WTC11 (cell line): ENCODE results near the gene FGF14. TPM values are rescaled to one million over a fixed set of nuclear protein-coding genes. Genes with fewer than 3 reads are reported as not detected.

Experiments used
- ATAC-seq: fragments of 200-7000 bp; cut with Tn5 transposase; 2 replicates; pipeline ENCODE4 v1.10.0; 2021; ENCODE audit warnings: mild to moderate bottlenecking, moderate library complexity
- CTCF ChIA-PET: fragments of 300-600 bp; sonication (Branson Sonifier 250); formaldehyde crosslinking; loops from one replicate; lab custom pipeline; 2021; ENCODE audit warnings: antibody characterized with exemption; lab: Charles Lee
- POLR2A ChIA-PET: fragments of 350-600 bp; sonication (Branson Sonifier 250); formaldehyde crosslinking; loops from one replicate; lab custom pipeline; 2021; ENCODE audit warnings: antibody characterized with exemption; lab: Charles Lee
- DNase-seq: peaks from one replicate; pipeline ENCODE4 v3.0.0; 2021; ENCODE audit warnings: low spot score
- H3K27ac Mint-ChIP-seq: 2 replicates; pipeline ENCODE4 v1.8.0; 2021; ENCODE audit warnings: mixed read lengths
- H3K27me3 Mint-ChIP-seq: 2 replicates; pipeline ENCODE4 v1.8.0; 2021; ENCODE audit warnings: low read depth, mild to moderate bottlenecking, moderate library complexity, mixed read lengths
- H3K36me3 Mint-ChIP-seq: 2 replicates; pipeline ENCODE4 v1.8.0; 2021; ENCODE audit warnings: mixed read lengths
- H3K4me1 Mint-ChIP-seq: 2 replicates; pipeline ENCODE4 v1.8.0; 2022; ENCODE audit warnings: mixed read lengths
- H3K4me3 Mint-ChIP-seq: 2 replicates; pipeline ENCODE4 v1.8.0; 2021; ENCODE audit warnings: mild to moderate bottlenecking, moderate library complexity, mixed read lengths
- H3K9me3 Mint-ChIP-seq: 2 replicates; pipeline ENCODE4 v1.8.0; 2021; ENCODE audit warnings: mixed read lengths
- ATF1 ChIP-seq: sonication (generic); formaldehyde crosslinking; IDR thresholded peaks from 2 replicates; pipeline ENCODE4 v1.8.1; 2023; ENCODE audit warnings: mild to moderate bottlenecking, moderate library complexity, missing genetic modification reagents
- CBFB ChIP-seq: sonication (generic); formaldehyde crosslinking; IDR thresholded peaks from 2 replicates; pipeline ENCODE4 v1.8.1; 2022; ENCODE audit warnings: mild to moderate bottlenecking, low read depth, missing genetic modification reagents
- ELF4 ChIP-seq: sonication (generic); formaldehyde crosslinking; IDR thresholded peaks from 2 replicates; pipeline ENCODE4 v1.8.1; 2022; ENCODE audit warnings: low read depth, mild to moderate bottlenecking, moderate library complexity, missing genetic modification reagents
- ETV6 ChIP-seq: sonication (generic); formaldehyde crosslinking; IDR thresholded peaks from 2 replicates; pipeline ENCODE4 v1.8.1; 2022; ENCODE audit warnings: mild to moderate bottlenecking, missing genetic modification reagents
- FOXK1 ChIP-seq: sonication (generic); formaldehyde crosslinking; IDR thresholded peaks from 2 replicates; pipeline ENCODE4 v1.8.0; 2022; ENCODE audit warnings: mild to moderate bottlenecking, moderate library complexity, missing genetic modification reagents
- FOXP1 ChIP-seq: sonication (generic); formaldehyde crosslinking; IDR thresholded peaks from 2 replicates; pipeline ENCODE4 v1.8.0; 2022; ENCODE audit warnings: missing genetic modification reagents, mild to moderate bottlenecking, moderate library complexity, borderline replicate concordance
- GABPB1 ChIP-seq: sonication (generic); formaldehyde crosslinking; IDR thresholded peaks from 2 replicates; pipeline ENCODE4 v1.8.1; 2023; ENCODE audit warnings: mild to moderate bottlenecking, missing genetic modification reagents
- HMGA2 ChIP-seq: fragments of 250-450 bp; sonication (Bioruptor Pico); IDR thresholded peaks from 2 replicates; pipeline ENCODE4 v1.4.0; 2021; ENCODE audit warnings: mild to moderate bottlenecking, moderate library complexity
- NFE2L1 ChIP-seq: sonication (generic); formaldehyde crosslinking; IDR thresholded peaks from 2 replicates; pipeline ENCODE4 v1.8.1; 2023; ENCODE audit warnings: missing genetic modification reagents
- SMAD4 ChIP-seq: sonication (generic); formaldehyde crosslinking; IDR thresholded peaks from 2 replicates; pipeline ENCODE4 v1.8.0; 2022; ENCODE audit warnings: mild to moderate bottlenecking, missing genetic modification reagents
- SOX15 ChIP-seq: fragments of 250-450 bp; sonication (Bioruptor Pico); IDR thresholded peaks from 2 replicates; pipeline ENCODE4 v1.9.0; 2021; ENCODE audit warnings: mild to moderate bottlenecking
- TP53 ChIP-seq: sonication (generic); formaldehyde crosslinking; IDR thresholded peaks from 2 replicates; pipeline ENCODE4 v1.8.1; 2023; ENCODE audit warnings: mild to moderate bottlenecking, missing genetic modification reagents
- ZNF317 ChIP-seq: sonication (generic); formaldehyde crosslinking; IDR thresholded peaks from 2 replicates; pipeline ENCODE4 v1.8.1; 2023; ENCODE audit warnings: low read depth, mild to moderate bottlenecking, moderate library complexity, missing genetic modification reagents, borderline replicate concordance
- ZNF423 ChIP-seq: fragments of 250-450 bp; sonication (Bioruptor Pico); IDR thresholded peaks from 2 replicates; pipeline ENCODE4 v2.1.2; 2022; ENCODE audit warnings: mild to moderate bottlenecking, moderate library complexity
- total RNA-seq: library from RNA; stranded (reverse); gene quantifications from 3 replicates; pipeline ENCODE4 v1.2.3, GENCODE V29; 2021
- TF ChIP-seq, protein P1 (sequence below): sonication (generic); formaldehyde crosslinking; IDR thresholded peaks from 2 replicates; pipeline ENCODE4 v1.8.1; 2023; ENCODE audit warnings: mild to moderate bottlenecking, moderate library complexity, missing genetic modification reagents
- TF ChIP-seq, protein P2 (sequence below): sonication (generic); formaldehyde crosslinking; IDR thresholded peaks from 2 replicates; pipeline ENCODE4 v1.8.1; 2023; ENCODE audit warnings: mild to moderate bottlenecking, missing genetic modification reagents, borderline replicate concordance
- TF ChIP-seq, protein P3 (sequence below): fragments of 250-450 bp; sonication (Bioruptor Pico); IDR thresholded peaks from 2 replicates; pipeline ENCODE4 v2.1.2; 2022; ENCODE audit warnings: mild to moderate bottlenecking, moderate library complexity
- TF ChIP-seq, protein P4 (sequence below): fragments of 250-450 bp; sonication (Bioruptor Pico); IDR thresholded peaks from 2 replicates; pipeline ENCODE4 v1.8.0; 2021; ENCODE audit warnings: mild to moderate bottlenecking
- TF ChIP-seq, protein P5 (sequence below): sonication (generic); formaldehyde crosslinking; IDR thresholded peaks from 2 replicates; pipeline ENCODE4 v1.8.0; 2022; ENCODE audit warnings: mild to moderate bottlenecking, missing genetic modification reagents
- TF ChIP-seq, protein P6 (sequence below): sonication (generic); formaldehyde crosslinking; conservative IDR thresholded peaks from 2 replicates; pipeline ENCODE4 v1.8.1; 2022; ENCODE audit warnings: mild to moderate bottlenecking, missing genetic modification reagents

The FGF14 gene
- total RNA-seq, 1 experiment from 2014 or later = 0.28 TPM

DNA sequence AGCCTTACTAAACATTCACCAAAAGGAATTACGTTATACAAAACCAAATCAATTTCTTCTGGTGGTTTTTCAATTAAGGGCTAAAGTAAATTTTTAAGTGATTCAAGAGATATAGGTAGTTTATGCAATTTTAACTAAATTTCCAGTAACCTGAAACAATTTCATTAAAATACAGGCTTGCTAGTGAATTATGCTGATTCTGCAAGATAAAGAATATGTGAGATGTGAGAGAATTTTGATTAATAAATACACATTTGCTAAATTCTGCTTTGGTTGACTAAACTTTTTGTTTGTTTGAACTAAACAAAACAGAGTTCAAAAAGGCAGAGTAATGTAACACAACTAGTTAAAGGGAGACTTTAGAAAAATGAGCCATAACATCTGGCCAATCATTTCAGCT, 27.1 kb downstream of the FGF14 start:
- POLR2A ChIA-PET = no interaction called here
- no peak overlapping the region for H3K4me3 Mint-ChIP-seq
- DNase-seq (no peak), ATAC-seq (no peak)
- H3K27me3 Mint-ChIP-seq = no peaks in the 10 kb centered on the region
- no peak overlapping the region for H3K27ac Mint-ChIP-seq
- CTCF ChIA-PET = no interaction called here
- no peak for TF ChIP-seq ATF1 (CRISPR knock-in tag)
- TF ChIP-seq TP53 (CRISPR knock-in tag) = no peak
- TF ChIP-seq SMAD4 (CRISPR knock-in tag) = no peak
- TF ChIP-seq ZNF317 = no peak
- TF ChIP-seq, protein P1, sequence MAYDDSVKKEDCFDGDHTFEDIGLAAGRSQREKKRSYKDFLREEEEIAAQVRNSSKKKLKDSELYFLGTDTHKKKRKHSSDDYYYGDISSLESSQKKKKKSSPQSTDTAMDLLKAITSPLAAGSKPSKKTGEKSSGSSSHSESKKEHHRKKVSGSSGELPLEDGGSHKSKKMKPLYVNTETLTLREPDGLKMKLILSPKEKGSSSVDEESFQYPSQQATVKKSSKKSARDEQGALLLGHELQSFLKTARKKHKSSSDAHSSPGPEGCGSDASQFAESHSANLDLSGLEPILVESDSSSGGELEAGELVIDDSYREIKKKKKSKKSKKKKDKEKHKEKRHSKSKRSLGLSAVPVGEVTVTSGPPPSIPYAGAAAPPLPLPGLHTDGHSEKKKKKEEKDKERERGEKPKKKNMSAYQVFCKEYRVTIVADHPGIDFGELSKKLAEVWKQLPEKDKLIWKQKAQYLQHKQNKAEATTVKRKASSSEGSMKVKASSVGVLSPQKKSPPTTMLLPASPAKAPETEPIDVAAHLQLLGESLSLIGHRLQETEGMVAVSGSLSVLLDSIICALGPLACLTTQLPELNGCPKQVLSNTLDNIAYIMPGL (CRISPR knock-in tag) = no peak
- TF ChIP-seq NFE2L1 (CRISPR knock-in tag) = no peak
- TF ChIP-seq, protein P2, sequence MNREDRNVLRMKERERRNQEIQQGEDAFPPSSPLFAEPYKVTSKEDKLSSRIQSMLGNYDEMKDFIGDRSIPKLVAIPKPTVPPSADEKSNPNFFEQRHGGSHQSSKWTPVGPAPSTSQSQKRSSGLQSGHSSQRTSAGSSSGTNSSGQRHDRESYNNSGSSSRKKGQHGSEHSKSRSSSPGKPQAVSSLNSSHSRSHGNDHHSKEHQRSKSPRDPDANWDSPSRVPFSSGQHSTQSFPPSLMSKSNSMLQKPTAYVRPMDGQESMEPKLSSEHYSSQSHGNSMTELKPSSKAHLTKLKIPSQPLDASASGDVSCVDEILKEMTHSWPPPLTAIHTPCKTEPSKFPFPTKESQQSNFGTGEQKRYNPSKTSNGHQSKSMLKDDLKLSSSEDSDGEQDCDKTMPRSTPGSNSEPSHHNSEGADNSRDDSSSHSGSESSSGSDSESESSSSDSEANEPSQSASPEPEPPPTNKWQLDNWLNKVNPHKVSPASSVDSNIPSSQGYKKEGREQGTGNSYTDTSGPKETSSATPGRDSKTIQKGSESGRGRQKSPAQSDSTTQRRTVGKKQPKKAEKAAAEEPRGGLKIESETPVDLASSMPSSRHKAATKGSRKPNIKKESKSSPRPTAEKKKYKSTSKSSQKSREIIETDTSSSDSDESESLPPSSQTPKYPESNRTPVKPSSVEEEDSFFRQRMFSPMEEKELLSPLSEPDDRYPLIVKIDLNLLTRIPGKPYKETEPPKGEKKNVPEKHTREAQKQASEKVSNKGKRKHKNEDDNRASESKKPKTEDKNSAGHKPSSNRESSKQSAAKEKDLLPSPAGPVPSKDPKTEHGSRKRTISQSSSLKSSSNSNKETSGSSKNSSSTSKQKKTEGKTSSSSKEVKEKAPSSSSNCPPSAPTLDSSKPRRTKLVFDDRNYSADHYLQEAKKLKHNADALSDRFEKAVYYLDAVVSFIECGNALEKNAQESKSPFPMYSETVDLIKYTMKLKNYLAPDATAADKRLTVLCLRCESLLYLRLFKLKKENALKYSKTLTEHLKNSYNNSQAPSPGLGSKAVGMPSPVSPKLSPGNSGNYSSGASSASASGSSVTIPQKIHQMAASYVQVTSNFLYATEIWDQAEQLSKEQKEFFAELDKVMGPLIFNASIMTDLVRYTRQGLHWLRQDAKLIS (CRISPR knock-in tag) = no peak
- H3K4me1 Mint-ChIP-seq = no peaks in the 10 kb centered on the region
- no peaks in the 10 kb centered on the region for H3K9me3 Mint-ChIP-seq
- no peaks in the 10 kb centered on the region for H3K36me3 Mint-ChIP-seq

DNA sequence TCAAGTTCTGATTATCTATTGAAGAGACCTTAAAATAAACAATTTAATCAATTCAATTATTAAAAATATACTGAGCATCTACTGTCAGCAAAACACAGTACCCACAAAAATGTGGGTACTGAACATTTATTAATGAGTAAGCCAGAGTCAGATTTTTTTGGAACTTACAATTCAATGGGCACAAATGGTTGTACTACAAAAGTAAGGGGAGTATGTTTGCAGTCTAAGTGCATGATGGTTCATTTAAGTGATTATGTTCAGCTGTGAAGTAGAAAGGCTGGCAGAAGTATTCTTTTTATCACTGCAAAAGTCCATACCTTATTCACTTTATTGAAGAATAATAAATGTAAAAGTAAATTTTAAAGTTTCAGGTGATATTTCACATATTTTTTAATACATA, 27.6 kb downstream of the FGF14 start:
- no peaks in the 10 kb centered on the region for H3K9me3 Mint-ChIP-seq
- CTCF ChIA-PET = no interaction called here
- no peak for ATAC-seq
- H3K27me3 Mint-ChIP-seq = no peaks in the 10 kb centered on the region
- no peak overlapping the region for H3K4me3 Mint-ChIP-seq
- DNase-seq = no peak
- H3K4me1 Mint-ChIP-seq = no peaks in the 10 kb centered on the region
- TF ChIP-seq ETV6 (CRISPR knock-in tag) = no peak
- TF ChIP-seq, protein P3, sequence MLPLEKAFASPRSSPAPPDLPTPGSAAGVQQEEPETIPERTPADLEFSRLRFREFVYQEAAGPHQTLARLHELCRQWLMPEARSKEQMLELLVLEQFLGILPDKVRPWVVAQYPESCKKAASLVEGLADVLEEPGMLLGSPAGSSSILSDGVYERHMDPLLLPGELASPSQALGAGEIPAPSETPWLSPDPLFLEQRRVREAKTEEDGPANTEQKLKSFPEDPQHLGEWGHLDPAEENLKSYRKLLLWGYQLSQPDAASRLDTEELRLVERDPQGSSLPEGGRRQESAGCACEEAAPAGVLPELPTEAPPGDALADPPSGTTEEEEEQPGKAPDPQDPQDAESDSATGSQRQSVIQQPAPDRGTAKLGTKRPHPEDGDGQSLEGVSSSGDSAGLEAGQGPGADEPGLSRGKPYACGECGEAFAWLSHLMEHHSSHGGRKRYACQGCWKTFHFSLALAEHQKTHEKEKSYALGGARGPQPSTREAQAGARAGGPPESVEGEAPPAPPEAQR (CRISPR knock-in tag) = no peak
- TF ChIP-seq SOX15 (CRISPR knock-in tag) = no peak
- TF ChIP-seq GABPB1 (CRISPR knock-in tag) = no peak
- TF ChIP-seq, protein P4, sequence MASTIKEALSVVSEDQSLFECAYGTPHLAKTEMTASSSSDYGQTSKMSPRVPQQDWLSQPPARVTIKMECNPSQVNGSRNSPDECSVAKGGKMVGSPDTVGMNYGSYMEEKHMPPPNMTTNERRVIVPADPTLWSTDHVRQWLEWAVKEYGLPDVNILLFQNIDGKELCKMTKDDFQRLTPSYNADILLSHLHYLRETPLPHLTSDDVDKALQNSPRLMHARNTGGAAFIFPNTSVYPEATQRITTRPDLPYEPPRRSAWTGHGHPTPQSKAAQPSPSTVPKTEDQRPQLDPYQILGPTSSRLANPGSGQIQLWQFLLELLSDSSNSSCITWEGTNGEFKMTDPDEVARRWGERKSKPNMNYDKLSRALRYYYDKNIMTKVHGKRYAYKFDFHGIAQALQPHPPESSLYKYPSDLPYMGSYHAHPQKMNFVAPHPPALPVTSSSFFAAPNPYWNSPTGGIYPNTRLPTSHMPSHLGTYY (CRISPR knock-in tag) = no peak
- no peak for TF ChIP-seq HMGA2 (CRISPR knock-in tag)
- TF ChIP-seq CBFB (CRISPR knock-in tag) = no peak
- no peak for TF ChIP-seq NFE2L1 (CRISPR knock-in tag)
- TF ChIP-seq, protein P5, sequence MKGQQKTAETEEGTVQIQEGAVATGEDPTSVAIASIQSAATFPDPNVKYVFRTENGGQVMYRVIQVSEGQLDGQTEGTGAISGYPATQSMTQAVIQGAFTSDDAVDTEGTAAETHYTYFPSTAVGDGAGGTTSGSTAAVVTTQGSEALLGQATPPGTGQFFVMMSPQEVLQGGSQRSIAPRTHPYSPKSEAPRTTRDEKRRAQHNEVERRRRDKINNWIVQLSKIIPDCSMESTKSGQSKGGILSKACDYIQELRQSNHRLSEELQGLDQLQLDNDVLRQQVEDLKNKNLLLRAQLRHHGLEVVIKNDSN (CRISPR knock-in tag) = no peak
- no peak for TF ChIP-seq ELF4 (CRISPR knock-in tag)
- no peak for TF ChIP-seq FOXP1 (CRISPR knock-in tag)
- TF ChIP-seq, protein P6, sequence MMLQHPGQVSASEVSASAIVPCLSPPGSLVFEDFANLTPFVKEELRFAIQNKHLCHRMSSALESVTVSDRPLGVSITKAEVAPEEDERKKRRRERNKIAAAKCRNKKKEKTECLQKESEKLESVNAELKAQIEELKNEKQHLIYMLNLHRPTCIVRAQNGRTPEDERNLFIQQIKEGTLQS (CRISPR knock-in tag) = no peak
- TF ChIP-seq ZNF423 (CRISPR knock-in tag) = no peak
- TF ChIP-seq FOXK1 = no peak
- TF ChIP-seq ATF1 (CRISPR knock-in tag) = no peak
- TF ChIP-seq TP53 (CRISPR knock-in tag) = no peak
- H3K27ac Mint-ChIP-seq = no peak overlapping the region
- no peaks in the 10 kb centered on the region for H3K36me3 Mint-ChIP-seq
- POLR2A ChIA-PET = no interaction called here
